ENCODE data around the gene PLPP7.

PLPP7 gene

GRCh38 chr9:131279196-131279862, 10.2 kb upstream of the PLPP7 start:
- no peak for DNase-seq (ENCODE audit: low read depth)
- H3K4me3 ChIP-seq (ENCODE audit: low read depth, low read length) = no peak overlapping the region

GRCh38 chr9:131279863-131280570, 9.5 kb upstream of the PLPP7 start:
- no peak for DNase-seq (ENCODE audit: low read depth)
- no peak overlapping the region for H3K4me3 ChIP-seq (ENCODE audit: low read depth, low read length)

DNA sequence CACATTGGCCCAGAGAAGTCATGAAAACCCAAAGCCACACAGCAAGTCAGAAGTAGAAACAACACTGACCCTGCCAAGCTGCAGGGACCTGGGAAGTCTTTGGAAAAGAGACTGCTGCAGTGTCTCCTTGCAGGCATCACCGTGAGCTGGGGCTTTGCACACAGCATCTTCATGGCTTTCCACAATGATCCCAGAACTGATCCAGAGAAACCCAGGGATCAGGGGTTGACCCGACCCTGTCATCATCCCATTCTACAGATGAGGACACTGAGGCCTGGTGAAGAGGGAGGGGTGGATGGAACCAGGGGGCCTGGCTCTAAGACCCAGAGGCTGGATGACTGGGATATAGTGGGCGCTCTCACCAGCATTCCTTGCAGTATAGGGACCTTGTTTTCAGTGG, 8.9 kb upstream of the PLPP7 start:
- DNase-seq (ENCODE audit: low read depth) = no peak
- no peak overlapping the region for H3K4me3 ChIP-seq (ENCODE audit: low read depth, low read length)

DNA sequence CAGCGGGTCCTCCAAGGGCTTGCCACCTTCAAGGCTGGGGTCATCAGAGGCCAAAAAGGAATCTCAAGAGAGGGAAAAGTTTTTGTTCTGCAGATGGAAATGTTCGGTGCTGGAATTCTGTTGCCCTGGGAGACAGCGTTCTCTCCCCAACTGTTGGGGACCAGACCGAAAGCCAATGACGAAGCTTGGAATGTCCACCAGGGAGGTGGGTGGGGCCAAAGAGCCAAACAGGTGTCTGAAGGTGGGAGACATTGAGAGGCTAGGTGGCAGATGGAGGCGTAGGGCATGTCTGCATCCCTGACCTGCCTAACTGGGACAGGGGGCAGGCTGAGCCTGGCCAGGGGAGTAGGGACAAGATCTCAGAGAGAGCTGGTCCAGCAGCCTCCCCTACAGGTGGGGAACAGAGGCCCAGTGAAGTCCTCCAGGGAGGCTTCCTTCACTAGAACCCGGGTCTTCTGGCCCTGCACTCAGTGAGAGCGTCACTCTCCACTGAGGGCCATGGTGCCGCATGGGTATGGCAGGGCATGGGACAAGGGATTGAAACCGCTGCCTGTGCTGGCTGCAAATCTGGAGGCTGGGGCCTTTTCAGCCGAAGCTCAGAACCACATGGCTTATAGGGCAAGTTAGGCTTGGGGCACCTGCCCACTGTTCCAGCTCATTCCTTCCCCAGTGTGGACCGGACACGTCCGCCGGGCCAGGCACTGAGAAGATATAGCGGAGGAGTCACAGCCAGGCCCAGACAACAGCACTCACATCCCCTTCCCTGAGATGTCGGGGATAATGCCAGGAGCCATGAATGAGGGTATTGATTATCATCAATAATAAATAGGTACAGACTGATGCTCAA, 8.2 kb upstream of the PLPP7 start:
- no peak for DNase-seq (ENCODE audit: low read depth)
- H3K4me3 ChIP-seq (ENCODE audit: low read depth, low read length) = no peak overlapping the region

GRCh38 chr9:131282175-131282574, 7.3 kb upstream of the PLPP7 start:
- no peak overlapping the region for H3K4me3 ChIP-seq (ENCODE audit: low read depth, low read length)
- DNase-seq (ENCODE audit: low read depth) = no peak

DNA sequence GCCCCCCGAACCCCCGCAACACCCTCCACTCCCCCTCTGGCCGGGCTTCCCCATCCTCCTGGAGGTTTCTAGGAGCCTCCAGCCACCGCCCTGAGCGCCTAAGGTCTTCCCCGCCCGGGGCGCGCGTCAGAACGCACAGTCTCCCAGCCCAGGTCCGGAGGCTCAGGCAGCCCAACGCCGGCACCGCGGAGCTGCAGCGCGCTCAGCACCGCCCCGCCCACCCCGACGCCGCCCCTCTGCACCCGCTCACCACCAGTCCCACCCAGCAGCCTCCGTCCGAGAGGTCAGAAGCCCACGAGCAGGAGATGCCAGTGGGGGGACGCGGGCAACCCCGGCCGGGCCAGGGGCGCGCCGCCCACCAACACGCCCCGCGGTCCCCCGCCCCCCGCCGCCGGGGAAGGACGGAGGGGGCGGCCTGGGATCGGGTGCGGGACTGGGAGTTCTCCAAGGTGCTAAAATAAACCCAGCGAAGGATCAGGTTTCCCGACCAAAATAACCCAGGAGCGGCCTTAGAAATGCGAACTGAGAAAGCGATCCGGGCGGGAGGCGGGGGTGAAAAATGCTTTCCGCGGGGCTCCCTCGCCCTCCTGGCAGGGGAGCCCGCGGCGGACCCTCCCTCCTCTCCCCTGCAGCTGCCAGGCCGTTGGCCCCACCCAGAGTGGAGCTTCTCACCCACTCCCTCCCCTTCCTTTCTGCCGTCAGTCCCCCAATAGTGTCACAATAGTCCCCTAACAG, 6.7 kb upstream of the PLPP7 start:
- H3K4me3 ChIP-seq (ENCODE audit: low read depth, low read length) = peak overlapping the region; percentile 5

DNA sequence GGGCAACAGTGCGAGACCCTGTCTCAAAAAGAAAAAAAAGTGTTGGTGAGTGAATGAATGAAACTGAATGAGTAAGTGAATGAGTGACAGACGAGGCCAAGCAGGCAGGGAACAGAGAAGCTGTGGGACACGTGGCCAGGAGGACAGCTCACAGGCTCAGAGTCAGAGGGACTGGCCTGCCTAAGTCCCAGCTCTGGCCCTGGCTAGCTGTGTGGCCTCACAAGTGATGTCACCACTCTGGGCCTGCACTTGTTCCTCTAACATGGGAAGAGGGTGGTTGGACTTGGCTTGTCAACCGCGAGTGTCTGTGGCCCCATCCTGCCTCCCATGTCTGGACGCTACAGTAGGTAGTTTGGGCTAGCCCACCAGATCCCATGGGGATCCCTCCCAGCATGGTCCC, 4.7 kb upstream of the PLPP7 start:
- DNase-seq (ENCODE audit: low read depth) = no peak
- no peak overlapping the region for H3K4me3 ChIP-seq (ENCODE audit: low read depth, low read length)

More for the DNA sequence above, 6.7 kb upstream of the PLPP7 start:
- no peak for DNase-seq (ENCODE audit: low read depth)

- no peak overlapping the region for H3K4me3 ChIP-seq (ENCODE audit: low read depth, low read length)
- DNase-seq (ENCODE audit: low read depth) = no peak
Measured at GRCh38 chr9:131287359-131287758, 2.2 kb upstream of the PLPP7 start.

GRCh38 chr9:131288217-131288616, 1.3 kb upstream of the PLPP7 start:
- DNase-seq (ENCODE audit: low read depth) = no peak
- H3K4me3 ChIP-seq (ENCODE audit: low read depth, low read length) = no peak overlapping the region

DNA sequence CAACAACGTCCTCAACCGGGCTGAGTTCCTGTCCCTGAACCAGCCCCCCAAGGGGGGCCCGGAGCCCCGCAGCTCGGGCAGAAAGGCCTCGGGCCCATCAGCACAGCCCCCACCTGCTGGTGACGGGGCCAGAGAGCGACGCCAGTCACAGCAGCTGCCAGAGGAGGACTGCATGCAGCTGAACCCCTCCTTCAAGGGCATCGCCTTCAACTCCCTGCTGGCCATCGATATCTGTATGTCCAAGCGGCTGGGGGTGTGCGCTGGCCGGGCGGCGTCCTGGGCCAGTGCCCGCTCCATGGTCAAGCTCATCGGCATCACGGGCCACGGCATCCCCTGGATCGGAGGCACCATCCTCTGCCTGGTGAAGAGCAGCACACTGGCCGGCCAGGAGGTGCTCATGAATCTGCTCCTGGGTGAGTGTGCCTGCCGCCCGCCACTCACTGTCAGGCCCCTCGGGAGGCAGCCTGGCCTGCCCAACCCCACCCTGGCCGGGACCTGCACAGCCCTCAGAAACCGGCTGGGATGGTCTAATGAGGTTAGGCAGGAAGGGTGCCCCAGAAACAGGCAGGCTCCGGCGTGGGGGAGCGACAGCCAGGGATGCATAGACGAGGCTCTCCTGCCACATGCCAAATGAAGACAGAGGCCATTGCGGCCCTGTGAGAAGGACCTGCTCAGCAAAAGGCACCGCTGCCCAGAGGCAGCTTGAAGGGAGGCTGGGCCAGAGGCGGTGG, 678 bp downstream of the PLPP7 start:
- DNase-seq (ENCODE audit: low read depth) = no peak
- peak overlapping the region; percentile 46 for H3K4me3 ChIP-seq (ENCODE audit: low read depth, low read length)

GRCh38 chr9:131290767-131291370, 1.3 kb downstream of the PLPP7 start:
- peak overlapping the region; percentile 46 for H3K4me3 ChIP-seq (ENCODE audit: low read depth, low read length)
- DNase-seq (ENCODE audit: low read depth) = no peak

GRCh38 chr9:131291795-131292315, 2.3 kb downstream of the PLPP7 start:
- DNase-seq (ENCODE audit: low read depth) = no peak
- no peak overlapping the region for H3K4me3 ChIP-seq (ENCODE audit: low read depth, low read length)

DNA sequence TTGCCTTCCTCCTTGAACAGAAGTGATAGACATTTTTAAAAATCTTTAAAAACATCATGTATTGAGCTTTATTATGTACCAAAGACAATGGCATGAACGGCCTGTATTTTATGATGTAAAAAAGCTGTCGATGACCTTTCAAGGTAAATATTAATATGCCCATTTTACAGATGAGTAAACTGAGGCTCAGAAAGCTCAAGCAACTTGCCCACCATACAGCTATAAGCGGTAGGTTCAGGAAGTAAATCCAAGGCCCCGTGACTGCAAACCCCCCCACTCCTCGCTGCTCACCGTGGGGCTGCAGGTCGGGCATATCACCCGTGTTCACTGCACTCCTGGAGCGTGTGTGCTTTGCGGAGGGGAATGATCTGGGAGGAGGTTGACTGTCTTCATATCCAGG, 3.4 kb downstream of the PLPP7 start:
- DNase-seq (ENCODE audit: low read depth) = no peak
- H3K4me3 ChIP-seq (ENCODE audit: low read depth, low read length) = no peak overlapping the region

GRCh38 chr9:131296460-131296859, 6.9 kb downstream of the PLPP7 start:
- no peak for DNase-seq (ENCODE audit: low read depth)
- H3K4me3 ChIP-seq (ENCODE audit: low read depth, low read length) = no peak overlapping the region

GRCh38 chr9:131296906-131297500, 7.5 kb downstream of the PLPP7 start:
- no peak for DNase-seq (ENCODE audit: low read depth)
- no peak overlapping the region for H3K4me3 ChIP-seq (ENCODE audit: low read depth, low read length)

DNA sequence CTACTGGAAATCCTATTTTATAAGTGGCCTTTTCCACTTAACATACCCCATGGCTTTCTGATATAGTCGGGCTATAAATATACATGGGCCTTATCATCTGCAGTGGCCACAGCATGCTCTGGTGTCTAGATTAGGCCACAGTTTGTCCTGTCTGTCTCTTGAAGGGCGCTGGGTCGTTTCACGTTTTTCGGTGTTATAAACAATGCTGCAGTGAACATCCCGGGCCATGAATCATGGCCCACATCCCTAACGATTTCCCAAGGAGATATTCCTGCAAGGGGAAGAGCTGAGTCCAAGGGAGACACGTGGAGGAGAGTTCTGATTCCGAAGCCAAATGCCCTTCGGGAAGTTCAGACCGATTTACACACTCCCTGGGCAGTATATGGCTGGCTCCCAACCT, 8.4 kb downstream of the PLPP7 start:
- no peak overlapping the region for H3K4me3 ChIP-seq (ENCODE audit: low read depth, low read length)
- no peak for DNase-seq (ENCODE audit: low read depth)

DNA sequence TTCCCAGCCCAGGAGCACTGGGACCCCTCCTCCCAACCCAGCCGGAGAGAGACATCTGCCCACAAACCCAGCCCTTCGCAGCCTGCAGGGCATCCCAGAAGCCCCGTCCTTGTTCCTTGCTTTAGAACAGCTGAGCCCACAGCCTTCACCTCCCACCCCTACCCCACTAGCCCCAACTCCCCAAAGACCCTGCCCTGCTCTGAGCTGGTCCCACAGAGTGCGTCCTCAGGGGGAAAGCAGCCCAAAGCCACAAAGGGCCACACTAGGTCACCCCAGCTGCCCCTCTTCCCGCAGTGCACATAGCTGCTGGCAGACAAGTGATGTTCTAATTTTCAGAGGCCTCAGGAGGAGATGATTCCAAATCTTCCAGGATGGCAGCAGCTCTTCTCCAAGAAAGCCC, 8.8 kb downstream of the PLPP7 start:
- no peak for DNase-seq (ENCODE audit: low read depth)
- H3K4me3 ChIP-seq (ENCODE audit: low read depth, low read length) = no peak overlapping the region

DNA sequence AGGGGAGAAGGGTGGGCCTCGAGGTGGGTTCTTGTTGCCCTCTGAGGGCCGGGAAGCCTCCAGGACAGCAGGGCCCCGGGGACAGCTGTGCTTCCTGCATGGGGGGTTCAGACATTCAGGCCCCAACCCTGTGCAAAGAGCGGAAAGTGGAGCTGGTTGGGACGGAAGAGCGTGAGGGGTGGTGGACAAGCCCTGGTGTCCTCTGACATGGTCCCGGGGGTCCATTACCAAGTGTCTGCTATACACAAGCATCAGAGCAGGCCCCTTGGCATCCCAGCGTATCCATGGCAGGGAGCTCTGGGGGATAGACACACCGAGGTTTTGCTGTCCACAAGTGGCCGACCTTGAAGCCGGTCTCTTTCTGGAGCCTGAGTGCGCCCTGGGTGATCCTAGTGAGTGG, 9.3 kb downstream of the PLPP7 start:
- DNase-seq (ENCODE audit: low read depth) = no peak
- no peak overlapping the region for H3K4me3 ChIP-seq (ENCODE audit: low read depth, low read length)

Measured in skeletal muscle cell (primary cell).